GM11168 (cell line): Measurements from ENCODE around the gene CRACR2A.

Source experiments
- in situ Hi-C: fragments of 300-500 bp; cut with MboI; formaldehyde crosslinking; loops from one replicate; pipeline ENCODE4 v1.12.0; 2022; ENCODE audit warnings: low sequenced_read_pairs; ENCODE audit not compliant: unreplicated experiment

CRACR2A gene

GRCh38 chr12:3755898-3756297 is 3.0 kb upstream of the CRACR2A start:
- in situ Hi-C loops = no loop called here

GRCh38 chr12:3753544-3754284 is 805 bp upstream of the CRACR2A start:
- in situ Hi-C loops = no loop called here

GRCh38 chr12:3752096-3752709 is 706 bp downstream of the CRACR2A start:
- in situ Hi-C loops = no loop called here

- in situ Hi-C loops = no loop called here
Observed at GRCh38 chr12:3751151-3752095, 1.5 kb downstream of the CRACR2A start.

- in situ Hi-C loops = no loop called here
Observed at GRCh38 chr12:3750616-3751015, 2.3 kb downstream of the CRACR2A start.

GRCh38 chr12:3748620-3749019 is 4.3 kb downstream of the CRACR2A start:
- in situ Hi-C loops = no loop called here

GRCh38 chr12:3747976-3748619 is 4.8 kb downstream of the CRACR2A start:
- in situ Hi-C loops = no loop called here

- in situ Hi-C loops = no loop called here
Observed at GRCh38 chr12:3747543-3747942, 5.4 kb downstream of the CRACR2A start.

- in situ Hi-C loops = no loop called here
Observed at GRCh38 chr12:3746758-3747157, 6.2 kb downstream of the CRACR2A start.

GRCh38 chr12:3745152-3745551 is 7.8 kb downstream of the CRACR2A start:
- in situ Hi-C loops = no loop called here

- in situ Hi-C loops = no loop called here
Observed at GRCh38 chr12:3744229-3744901, 8.5 kb downstream of the CRACR2A start.

- in situ Hi-C loops = no loop called here
Observed at GRCh38 chr12:3743803-3744202, 9.1 kb downstream of the CRACR2A start.

- in situ Hi-C loops = no loop called here
Observed at GRCh38 chr12:3741882-3742672, 10.8 kb downstream of the CRACR2A start.

GRCh38 chr12:3740480-3741231 is 12.3 kb downstream of the CRACR2A start:
- in situ Hi-C loops = no loop called here

GRCh38 chr12:3735432-3735831 is 17.5 kb downstream of the CRACR2A start:
- in situ Hi-C loops = no loop called here

GRCh38 chr12:3732901-3733300 is 20.0 kb downstream of the CRACR2A start:
- in situ Hi-C loops = no loop called here

- in situ Hi-C loops = no loop called here
Observed at GRCh38 chr12:3730111-3730510, 22.8 kb downstream of the CRACR2A start.

GRCh38 chr12:3728686-3729085 is 24.2 kb downstream of the CRACR2A start:
- in situ Hi-C loops = no loop called here
